GM12891 (cell line): ENCODE measurements around the gene VTI1A.

Source experiments
- PAX5 ChIP-seq: IDR thresholded peaks from 2 replicates; pipeline ENCODE4 v1.6.1; 2011; ENCODE audit warnings: low read length, moderate library complexity, mild to moderate bottlenecking; ENCODE audit not compliant: insufficient read depth, severe bottlenecking
- POLR2A ChIP-seq: IDR thresholded peaks from 2 replicates; pipeline ENCODE4 v1.6.1; 2011; ENCODE audit warnings: low read depth, low read length, control low read depth
- POLR2AphosphoS5 ChIP-seq: IDR thresholded peaks from 2 replicates; pipeline ENCODE4 v1.6.1; 2011; ENCODE audit warnings: low read depth, low read length, control low read depth
- SPI1 ChIP-seq: IDR thresholded peaks from 2 replicates; pipeline ENCODE4 v1.6.1; 2011; ENCODE audit warnings: low read depth, low read length, control low read depth
- TAF1 ChIP-seq: IDR thresholded peaks from 2 replicates; pipeline ENCODE4 v1.6.1; 2011; ENCODE audit warnings: low read depth, low read length, control low read depth

GRCh38 chr10:112728118-112728883, 281.3 kb downstream of the VTI1A start:
- TF ChIP-seq POLR2A (no peak), POLR2AphosphoS5 (no peak), TAF1 (no peak), SPI1 (no peak), PAX5 (no peak)
